ENCODE measurements around the gene CSF1R.

The CSF1R gene

GRCh38 chr5:150022158-150022531 lies 64.2 kb downstream of the CSF1R start:
- no peak for DNase-seq

- no peak for DNase-seq
Measured at GRCh38 chr5:150021491-150022157, 64.7 kb downstream of the CSF1R start.

DNA sequence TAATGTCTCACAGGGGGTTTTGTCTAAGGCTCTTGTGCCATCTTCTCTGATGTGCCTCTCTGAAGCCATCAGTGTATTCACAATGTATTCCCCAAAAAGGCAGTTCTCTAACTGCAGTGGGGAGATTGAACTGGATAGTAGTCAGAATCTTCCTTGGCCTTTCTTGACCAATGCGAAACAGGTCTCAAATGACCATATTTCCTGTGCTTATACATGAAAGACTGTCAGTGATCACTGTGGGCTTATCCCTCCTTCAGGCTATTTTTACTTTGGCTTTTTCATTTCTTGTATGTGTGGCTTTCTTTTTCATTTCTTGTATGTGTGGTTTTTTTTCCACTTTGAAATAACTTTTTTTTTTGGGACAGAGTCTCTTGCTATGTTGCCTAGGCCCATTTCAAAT lies 66.1 kb downstream of the CSF1R start:
- no peak for DNase-seq

DNA sequence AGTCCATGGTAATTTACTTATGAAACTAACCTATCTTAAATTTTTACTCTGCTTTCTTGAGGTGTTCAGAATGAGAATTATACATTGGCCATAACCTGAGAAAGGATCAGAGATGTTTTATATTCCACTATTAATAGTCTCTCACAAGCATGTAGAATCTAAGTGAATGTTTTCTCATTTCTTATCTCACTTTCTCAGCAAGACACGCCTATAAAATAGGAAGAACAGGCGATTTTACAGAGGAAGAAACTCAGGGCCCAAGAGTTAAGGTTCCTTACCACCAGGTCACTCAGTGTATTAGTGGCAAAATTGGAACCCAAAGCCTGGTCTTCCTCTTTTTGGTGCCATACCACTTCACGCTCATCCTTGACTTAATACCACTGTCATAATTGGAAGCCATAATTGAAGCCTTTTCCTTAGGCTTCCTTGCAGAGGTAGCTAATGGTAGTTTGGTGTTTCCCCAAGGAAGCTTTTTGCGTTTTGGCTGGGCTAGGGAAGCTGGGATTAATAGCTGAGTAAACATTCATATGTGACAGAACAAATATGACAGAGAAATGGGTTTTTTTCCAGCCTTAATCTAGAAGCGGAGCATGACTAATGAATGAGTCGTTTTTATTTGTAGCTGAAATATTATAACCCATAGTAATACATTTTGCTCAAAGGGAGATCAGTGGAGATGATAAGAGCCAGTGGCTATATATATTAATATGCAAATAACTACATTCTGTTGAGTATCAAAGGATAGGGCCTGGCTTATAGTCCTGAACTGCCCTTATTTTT lies 68.9 kb downstream of the CSF1R start:
- no peak for DNase-seq

DNA sequence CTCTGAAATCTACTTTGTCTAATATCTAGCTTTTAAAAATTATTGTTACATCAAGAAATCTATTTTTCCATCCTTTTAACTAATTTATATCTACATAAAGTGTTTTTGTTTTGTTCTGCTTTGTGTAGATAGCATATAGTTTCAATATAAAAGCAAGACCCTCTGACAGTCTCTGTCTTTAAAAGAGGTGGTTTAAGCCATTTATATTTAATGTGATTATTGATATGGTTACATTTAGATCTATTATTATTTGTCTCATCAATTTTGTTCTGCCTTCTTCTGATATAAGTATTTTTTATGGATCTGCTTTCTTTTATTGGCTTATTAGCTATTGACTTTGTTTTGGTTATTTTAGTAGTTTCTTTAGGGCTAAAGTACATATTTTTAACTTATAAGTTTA lies 69.8 kb downstream of the CSF1R start:
- no peak for DNase-seq

GRCh38 chr5:150015415-150015814 lies 70.9 kb downstream of the CSF1R start:
- DNase-seq, result no peak

- DNase-seq, result no peak
Measured at GRCh38 chr5:150014456-150014855, 71.9 kb downstream of the CSF1R start.

DNA sequence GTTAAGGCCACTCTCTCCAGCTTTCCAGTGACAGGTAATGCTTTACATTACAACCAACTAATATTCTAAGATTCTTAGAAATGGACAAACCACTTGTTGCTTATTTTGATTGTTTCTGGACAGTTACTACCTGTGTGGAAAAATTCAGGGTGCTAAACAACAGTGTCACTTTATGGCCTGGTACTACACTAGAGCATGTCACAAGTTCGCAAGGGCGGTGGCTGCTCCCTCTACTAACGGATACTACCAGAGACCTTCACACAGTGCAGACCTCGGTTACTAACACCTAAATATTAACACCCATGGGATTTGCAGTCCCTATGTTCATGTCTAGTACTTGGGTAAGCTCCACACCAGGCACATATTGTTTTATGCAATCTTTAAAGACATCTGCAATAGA lies 72.4 kb downstream of the CSF1R start:
- no peak for DNase-seq

DNA sequence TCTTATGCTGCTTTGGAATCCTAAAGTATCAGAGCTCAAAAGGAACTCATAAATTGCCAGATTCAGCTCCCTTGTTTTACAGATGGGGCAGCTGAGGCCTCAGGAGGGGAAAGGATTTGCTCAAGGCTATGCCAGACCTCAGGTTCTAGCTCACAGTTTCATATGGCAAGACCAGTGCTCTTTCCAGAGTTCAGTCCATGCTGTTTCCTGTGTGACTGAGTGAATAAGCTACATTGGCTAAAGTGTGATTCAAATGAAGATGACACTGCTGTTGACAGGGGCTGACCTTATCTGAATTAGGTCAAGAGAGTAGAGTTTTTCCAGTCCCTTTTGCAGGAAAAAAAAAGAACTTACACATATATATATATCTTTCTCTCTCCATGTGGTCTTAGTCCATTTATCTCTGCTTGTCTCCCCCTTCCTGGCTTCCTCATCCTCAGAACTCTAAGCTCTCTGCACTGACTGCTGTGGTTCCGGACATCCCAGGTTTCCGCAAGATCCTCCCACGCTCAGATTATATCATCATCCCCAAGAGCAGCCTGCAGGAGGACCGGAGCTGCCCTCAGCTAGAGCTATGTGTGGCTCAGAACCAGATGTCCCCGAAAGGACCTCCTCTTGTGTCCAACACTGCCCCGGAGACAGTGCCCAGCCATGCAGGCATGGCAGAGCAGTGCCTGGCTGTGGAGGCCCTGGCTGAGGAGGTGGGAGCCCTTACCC lies 76.5 kb downstream of the CSF1R start:
- DNase-seq, result no peak

DNA sequence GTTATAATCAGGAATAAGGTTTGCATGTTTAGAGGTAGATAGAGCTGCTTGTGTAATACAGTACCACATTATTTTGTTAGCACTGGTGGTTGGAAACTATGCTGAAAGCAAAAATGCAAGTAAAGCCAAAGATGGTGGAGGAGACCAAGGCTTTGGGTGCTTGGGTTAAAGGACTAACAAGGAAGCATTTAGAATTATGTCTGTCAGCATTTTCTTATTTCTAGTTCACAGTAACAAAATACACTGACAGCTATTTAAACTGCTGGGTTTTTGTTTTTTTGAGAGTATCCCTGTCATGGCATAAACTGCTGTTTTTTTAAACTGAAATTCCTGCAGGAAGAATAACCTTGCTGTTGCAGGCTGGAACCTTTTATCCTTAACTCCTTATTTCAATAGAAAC lies 79.3 kb downstream of the CSF1R start:
- DNase-seq, result no peak

DNA sequence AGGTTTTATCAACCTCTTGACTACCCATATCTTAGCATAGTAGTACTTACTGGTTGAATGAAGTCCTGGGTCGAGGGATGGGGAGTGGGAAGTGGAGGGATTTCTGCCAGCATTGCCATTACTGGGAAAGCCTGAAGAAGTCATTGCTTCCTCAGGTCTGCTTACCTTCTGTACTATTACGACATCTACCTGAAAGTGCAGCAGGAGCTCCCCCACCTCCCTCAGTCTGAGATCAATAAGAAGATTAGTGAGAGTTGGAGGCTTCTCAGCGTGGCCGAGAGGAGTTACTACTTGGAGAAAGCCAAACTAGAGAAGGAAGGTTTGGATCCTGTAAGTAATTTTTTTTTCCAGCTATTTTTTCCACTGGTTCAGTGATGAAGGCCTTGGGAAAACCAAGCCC lies 80.0 kb downstream of the CSF1R start:
- DNase-seq, result no peak
